Renal cortical epithelial cell (primary cell): Measurements from ENCODE around the gene TMEM269. TPM values are rescaled to one million over a fixed set of nuclear protein-coding genes. Genes with fewer than 3 reads are reported as not detected.
"Not testable (repeated sequence)": the region's sequence is repeated elsewhere in the genome, so short reads cannot be mapped to it uniquely, and the experiment has no call there.

ENCODE experiments used
- DNase-seq: peaks from one replicate; pipeline ENCODE4 v3.0.0-alpha.2; 2011; ENCODE audit warnings: low read depth
- total RNA-seq: library from RNA; depleted of rRNA; stranded (reverse); fragments of >200 nt; gene quantifications from 2 replicates; pipeline ENCODE4 v1.2.3, GENCODE V29; 2014

Gene TMEM269
- total RNA-seq, 1 donor from 2014 or later, result not detected

- no peak for DNase-seq
Observed at GRCh38 chr1:42748021-42748420, 36.8 kb upstream of the TMEM269 start.

- no peak for DNase-seq
Observed at GRCh38 chr1:42748461-42749410, 36.1 kb upstream of the TMEM269 start.

GRCh38 chr1:42750041-42750440 lies 34.8 kb upstream of the TMEM269 start:
- no peak for DNase-seq

GRCh38 chr1:42751511-42752070 lies 33.2 kb upstream of the TMEM269 start:
- not testable (repeated sequence) for DNase-seq

GRCh38 chr1:42752284-42752683 lies 32.5 kb upstream of the TMEM269 start:
- no peak for DNase-seq

- peak; percentile 52 for DNase-seq
Observed at GRCh38 chr1:42753070-42753469, 31.7 kb upstream of the TMEM269 start.

- DNase-seq, result peak; percentile 74
Observed at GRCh38 chr1:42756956-42757891, 27.6 kb upstream of the TMEM269 start.

- no peak for DNase-seq
Observed at GRCh38 chr1:42757892-42758275, 26.9 kb upstream of the TMEM269 start.

GRCh38 chr1:42758641-42759040 lies 26.1 kb upstream of the TMEM269 start:
- DNase-seq, result no peak

- no peak for DNase-seq
Observed at GRCh38 chr1:42759114-42759513, 25.7 kb upstream of the TMEM269 start.

GRCh38 chr1:42761567-42761966 lies 23.2 kb upstream of the TMEM269 start:
- no peak for DNase-seq

- DNase-seq, result no peak
Observed at GRCh38 chr1:42762269-42762668, 22.5 kb upstream of the TMEM269 start.

- peak; percentile 57 for DNase-seq
Observed at GRCh38 chr1:42765269-42765668, 19.5 kb upstream of the TMEM269 start.

GRCh38 chr1:42765832-42766740 lies 18.7 kb upstream of the TMEM269 start:
- DNase-seq, result peak; percentile 78

- DNase-seq, result peak; percentile 97
Observed at GRCh38 chr1:42766741-42767509, 17.9 kb upstream of the TMEM269 start, which contains the start of the genes C1orf50 and P3H1. C1orf50 (plus strand) TSS chr1:42767249; CDS start chr1:42767312, 63 bp downstream. P3H1 (minus strand) TSS chr1:42767028; CDS start chr1:42766971, 57 bp downstream.

GRCh38 chr1:42767510-42768000 lies 17.2 kb upstream of the TMEM269 start:
- DNase-seq, result no peak

- DNase-seq, result no peak
Observed at GRCh38 chr1:42768172-42768571, 16.6 kb upstream of the TMEM269 start.

- no peak for DNase-seq
Observed at GRCh38 chr1:42769811-42770210, 15.0 kb upstream of the TMEM269 start.

GRCh38 chr1:42773420-42773819 lies 11.4 kb upstream of the TMEM269 start:
- no peak for DNase-seq
